Activated T-helper 9 cell treated with anti-CD3 and anti-CD28 coated beads, Interleukin-2, amount 50 U/mL, for 16 hours (primary cell): ENCODE measurements around the gene NOC2L.

Experiments used
- DNase-seq: peaks from one replicate; pipeline ENCODE4 v3.0.0-alpha.2; 2020; ENCODE audit warnings: low read depth

Gene NOC2L

GRCh38 chr1:942864-943533 lies 16.1 kb downstream of the NOC2L start:
- no peak for DNase-seq

GRCh38 chr1:942411-942821 lies 16.6 kb downstream of the NOC2L start:
- no peak for DNase-seq

- DNase-seq = no peak
Measured at GRCh38 chr1:941588-942383, 17.3 kb downstream of the NOC2L start.

- DNase-seq = no peak
Measured at GRCh38 chr1:941015-941587, 18.0 kb downstream of the NOC2L start.

GRCh38 chr1:940107-941014 lies 18.7 kb downstream of the NOC2L start:
- DNase-seq = no peak

- no peak for DNase-seq
Measured at GRCh38 chr1:939511-940106, 19.4 kb downstream of the NOC2L start.

- DNase-seq = no peak
Measured at GRCh38 chr1:938711-939489, 20.2 kb downstream of the NOC2L start.

- DNase-seq = no peak
Measured at GRCh38 chr1:938088-938683, 20.9 kb downstream of the NOC2L start.

- DNase-seq = no peak
Measured at GRCh38 chr1:937521-937920, 21.5 kb downstream of the NOC2L start.

- no peak for DNase-seq
Measured at GRCh38 chr1:936348-937264, 22.4 kb downstream of the NOC2L start.

GRCh38 chr1:935751-936231 lies 23.3 kb downstream of the NOC2L start:
- DNase-seq = no peak

GRCh38 chr1:934991-935750 lies 23.9 kb downstream of the NOC2L start:
- DNase-seq = no peak

GRCh38 chr1:933603-933940 lies 25.5 kb downstream of the NOC2L start:
- no peak for DNase-seq

GRCh38 chr1:932776-933602 lies 26.1 kb downstream of the NOC2L start:
- no peak for DNase-seq

- no peak for DNase-seq
Measured at GRCh38 chr1:932173-932510, 26.9 kb downstream of the NOC2L start.

- DNase-seq = no peak
Measured at GRCh38 chr1:931380-932172, 27.5 kb downstream of the NOC2L start.

GRCh38 chr1:930633-931138 lies 28.4 kb downstream of the NOC2L start:
- DNase-seq = no peak
